ENCODE measurements around the gene TLE4. TPM values are rescaled to one million over a fixed set of nuclear protein-coding genes. Genes with fewer than 3 reads are reported as not detected.

TLE4 gene
- total RNA-seq, 1 donor from 2014 or later = 10.3 TPM

- intact Hi-C loops (cut with micrococcal nuclease) = loop anchor here (10.0 kb wide), 1 partner anchor 62 kb away; no protein-coding TSS in a partner anchor
- peaks cover 8% of the 10 kb centered on the region for H3K4me1 ChIP-seq
- H3K4me3 ChIP-seq = no peak overlapping the region
- H3K27me3 ChIP-seq (ENCODE audit: low read depth) = no peaks in the 10 kb centered on the region
- TF ChIP-seq CTCF (IDR thresholded peaks at IDR 0.05; ENCODE audit: borderline replicate concordance) = no peak
- no peaks in the 10 kb centered on the region for H3K36me3 ChIP-seq
- H3K9me3 ChIP-seq (replicated peaks) = no peaks in the 10 kb centered on the region
- no peak overlapping the region for H3K27ac ChIP-seq (replicated peaks)
- no peak for DNase-seq
These were observed 21.1 kb downstream of the TLE4 start for GRCh38 chr9:79592726-79593493.

GRCh38 chr9:79598562-79599345, 27.0 kb downstream of the TLE4 start:
- Histone ChIP-seq H3K4me3 (no peak overlapping the region), H3K27ac (replicated peaks) (no peak overlapping the region), H3K27me3 (ENCODE audit: low read depth) (no peaks in the 10 kb centered on the region), H3K4me1 (peaks cover 13% of the 10 kb centered on the region), H3K36me3 (peaks cover 9% of the 10 kb centered on the region), H3K9me3 (replicated peaks) (peaks cover 13% of the 10 kb centered on the region)
- DNase-seq = no peak
- intact Hi-C loops (cut with micrococcal nuclease) = loop anchor here (10.0 kb wide), 1 partner anchor 56 kb away; no protein-coding TSS in a partner anchor
- TF ChIP-seq CTCF (IDR thresholded peaks at IDR 0.05; ENCODE audit: borderline replicate concordance) = no peak

GRCh38 chr9:79600466-79600865, 28.7 kb downstream of the TLE4 start:
- no peak for TF ChIP-seq CTCF (IDR thresholded peaks at IDR 0.05; ENCODE audit: borderline replicate concordance)
- no peak for DNase-seq
- Histone ChIP-seq H3K36me3 (peaks cover 9% of the 10 kb centered on the region), H3K27ac (replicated peaks) (no peak overlapping the region), H3K4me3 (no peak overlapping the region), H3K4me1 (peaks cover 19% of the 10 kb centered on the region), H3K9me3 (replicated peaks) (peaks cover 13% of the 10 kb centered on the region), H3K27me3 (ENCODE audit: low read depth) (no peaks in the 10 kb centered on the region)
- intact Hi-C loops (cut with micrococcal nuclease) = no loop called here

GRCh38 chr9:79603222-79603920, 31.6 kb downstream of the TLE4 start:
- H3K4me1 ChIP-seq = peaks cover 16% of the 10 kb centered on the region
- peaks cover 27% of the 10 kb centered on the region for H3K9me3 ChIP-seq (replicated peaks)
- H3K27me3 ChIP-seq (ENCODE audit: low read depth) = no peaks in the 10 kb centered on the region
- no peak for TF ChIP-seq CTCF (IDR thresholded peaks at IDR 0.05; ENCODE audit: borderline replicate concordance)
- peaks cover 9% of the 10 kb centered on the region for H3K36me3 ChIP-seq
- no peak overlapping the region for H3K27ac ChIP-seq (replicated peaks)
- DNase-seq = no peak
- intact Hi-C loops (cut with micrococcal nuclease) = no loop called here
- H3K4me3 ChIP-seq = no peak overlapping the region

- H3K27me3 ChIP-seq (ENCODE audit: low read depth) = no peaks in the 10 kb centered on the region
- peaks cover 8% of the 10 kb centered on the region for H3K4me1 ChIP-seq
- intact Hi-C loops (cut with micrococcal nuclease) = no loop called here
- TF ChIP-seq CTCF (IDR thresholded peaks at IDR 0.05; ENCODE audit: borderline replicate concordance) = no peak
- no peak overlapping the region for H3K4me3 ChIP-seq
- H3K36me3 ChIP-seq = peaks cover 9% of the 10 kb centered on the region
- peaks cover 27% of the 10 kb centered on the region for H3K9me3 ChIP-seq (replicated peaks)
- no peak overlapping the region for H3K27ac ChIP-seq (replicated peaks)
- DNase-seq = no peak
These were observed 32.4 kb downstream of the TLE4 start for GRCh38 chr9:79604149-79604548.

Data from left ventricle myocardium inferior (tissue), 1 donor.